Measurements from ENCODE around the gene CEP68. TPM values are rescaled to one million over a fixed set of nuclear protein-coding genes. Genes with fewer than 3 reads are reported as not detected.

CEP68 gene
- total RNA-seq, 1 donor from 2014 or later = 4.9 TPM

- intact Hi-C loops (cut with micrococcal nuclease) = no loop called here
- Mint-ChIP-seq H3K27ac (peak overlapping the region; percentile 41), H3K4me3 (no peak overlapping the region), H3K9me3 (no peaks in the 10 kb centered on the region), H3K36me3 (ENCODE audit: low read depth) (peaks cover 11% of the 10 kb centered on the region), H3K27me3 (no peaks in the 10 kb centered on the region), H3K4me1 (peaks cover 19% of the 10 kb centered on the region)
- no peak for DNase-seq
Measured at GRCh38 chr2:65072181-65072970, 16.2 kb downstream of the CEP68 start.

- peaks cover 17% of the 10 kb centered on the region for H3K36me3 Mint-ChIP-seq (ENCODE audit: low read depth)
- peaks cover 8% of the 10 kb centered on the region for H3K4me1 Mint-ChIP-seq
- H3K27ac Mint-ChIP-seq = no peak overlapping the region
- H3K4me3 Mint-ChIP-seq = no peak overlapping the region
- H3K27me3 Mint-ChIP-seq = no peaks in the 10 kb centered on the region
- intact Hi-C loops (cut with micrococcal nuclease) = no loop called here
- DNase-seq = no peak
- H3K9me3 Mint-ChIP-seq = no peaks in the 10 kb centered on the region
Measured at GRCh38 chr2:65073879-65074565, 17.8 kb downstream of the CEP68 start.

- H3K4me1 Mint-ChIP-seq = peaks cover 8% of the 10 kb centered on the region
- no peak for DNase-seq
- intact Hi-C loops (cut with micrococcal nuclease) = no loop called here
- no peaks in the 10 kb centered on the region for H3K9me3 Mint-ChIP-seq
- H3K36me3 Mint-ChIP-seq (ENCODE audit: low read depth) = peaks cover 16% of the 10 kb centered on the region
- H3K4me3 Mint-ChIP-seq = no peak overlapping the region
- H3K27me3 Mint-ChIP-seq = no peaks in the 10 kb centered on the region
- H3K27ac Mint-ChIP-seq = no peak overlapping the region
Measured at GRCh38 chr2:65075176-65075575, 19.0 kb downstream of the CEP68 start.

- Mint-ChIP-seq H3K36me3 (ENCODE audit: low read depth) (peaks cover 16% of the 10 kb centered on the region), H3K27me3 (no peaks in the 10 kb centered on the region), H3K4me1 (peaks cover 3% of the 10 kb centered on the region), H3K4me3 (no peak overlapping the region), H3K9me3 (no peaks in the 10 kb centered on the region), H3K27ac (no peak overlapping the region)
- intact Hi-C loops (cut with micrococcal nuclease) = no loop called here
- no peak for DNase-seq
Measured at GRCh38 chr2:65075605-65076344, 19.6 kb downstream of the CEP68 start.

GRCh38 chr2:65076345-65076710 is 20.1 kb downstream of the CEP68 start:
- intact Hi-C loops (cut with micrococcal nuclease) = no loop called here
- Mint-ChIP-seq H3K27me3 (no peaks in the 10 kb centered on the region), H3K4me3 (no peak overlapping the region), H3K36me3 (ENCODE audit: low read depth) (peaks cover 22% of the 10 kb centered on the region), H3K4me1 (peaks cover 3% of the 10 kb centered on the region), H3K9me3 (no peaks in the 10 kb centered on the region), H3K27ac (no peak overlapping the region)
- no peak for DNase-seq

GRCh38 chr2:65077898-65078297 is 21.7 kb downstream of the CEP68 start:
- Mint-ChIP-seq H3K36me3 (ENCODE audit: low read depth) (peaks cover 33% of the 10 kb centered on the region), H3K27ac (no peak overlapping the region), H3K9me3 (no peaks in the 10 kb centered on the region), H3K4me3 (no peak overlapping the region), H3K4me1 (peaks cover 12% of the 10 kb centered on the region), H3K27me3 (no peaks in the 10 kb centered on the region)
- intact Hi-C loops (cut with micrococcal nuclease) = no loop called here
- DNase-seq = no peak

GRCh38 chr2:65079017-65079416 is 22.8 kb downstream of the CEP68 start:
- no peak overlapping the region for H3K4me3 Mint-ChIP-seq
- intact Hi-C loops (cut with micrococcal nuclease) = no loop called here
- peaks cover 41% of the 10 kb centered on the region for H3K36me3 Mint-ChIP-seq (ENCODE audit: low read depth)

GRCh38 chr2:65081232-65081685 is 25.0 kb downstream of the CEP68 start:
- intact Hi-C loops (cut with micrococcal nuclease) = no loop called here
- Mint-ChIP-seq H3K4me1 (peaks cover 11% of the 10 kb centered on the region), H3K36me3 (ENCODE audit: low read depth) (peaks cover 53% of the 10 kb centered on the region), H3K27me3 (no peaks in the 10 kb centered on the region), H3K9me3 (no peaks in the 10 kb centered on the region), H3K27ac (peak overlapping the region; percentile 26), H3K4me3 (no peak overlapping the region)
- DNase-seq = no peak

More at GRCh38 chr2:65079017-65079416, 22.8 kb downstream of the CEP68 start:
- no peaks in the 10 kb centered on the region for H3K27me3 Mint-ChIP-seq
- no peaks in the 10 kb centered on the region for H3K9me3 Mint-ChIP-seq
- no peak overlapping the region for H3K27ac Mint-ChIP-seq
- no peak for DNase-seq
- peaks cover 11% of the 10 kb centered on the region for H3K4me1 Mint-ChIP-seq

- Mint-ChIP-seq H3K36me3 (ENCODE audit: low read depth) (peaks cover 60% of the 10 kb centered on the region), H3K27ac (no peak overlapping the region), H3K9me3 (no peaks in the 10 kb centered on the region), H3K4me1 (peaks cover 13% of the 10 kb centered on the region), H3K4me3 (no peak overlapping the region), H3K27me3 (no peaks in the 10 kb centered on the region)
- intact Hi-C loops (cut with micrococcal nuclease) = loop anchor here (5.0 kb wide), 1 partner anchor 47 kb away; the partner anchor contains the start of gene RAB1A
- no peak for DNase-seq
Measured at GRCh38 chr2:65085148-65085547, 28.9 kb downstream of the CEP68 start.

- no peak for DNase-seq
- Mint-ChIP-seq H3K9me3 (no peaks in the 10 kb centered on the region), H3K36me3 (ENCODE audit: low read depth) (peaks cover 54% of the 10 kb centered on the region), H3K27ac (no peak overlapping the region), H3K4me1 (peaks cover 17% of the 10 kb centered on the region), H3K4me3 (no peak overlapping the region), H3K27me3 (no peaks in the 10 kb centered on the region)
- intact Hi-C loops (cut with micrococcal nuclease) = no loop called here
Measured at GRCh38 chr2:65092791-65093190, 36.6 kb downstream of the CEP68 start.

GRCh38 chr2:65093211-65093610 is 37.0 kb downstream of the CEP68 start:
- intact Hi-C loops (cut with micrococcal nuclease) = no loop called here
- H3K27me3 Mint-ChIP-seq = no peaks in the 10 kb centered on the region
- H3K4me1 Mint-ChIP-seq = peaks cover 15% of the 10 kb centered on the region
- H3K36me3 Mint-ChIP-seq (ENCODE audit: low read depth) = peaks cover 51% of the 10 kb centered on the region
- no peak overlapping the region for H3K27ac Mint-ChIP-seq
- H3K4me3 Mint-ChIP-seq = no peak overlapping the region
- no peak for DNase-seq
- no peaks in the 10 kb centered on the region for H3K9me3 Mint-ChIP-seq

- peaks cover 55% of the 10 kb centered on the region for H3K36me3 Mint-ChIP-seq (ENCODE audit: low read depth)
- intact Hi-C loops (cut with micrococcal nuclease) = no loop called here
- H3K4me1 Mint-ChIP-seq = peaks cover 15% of the 10 kb centered on the region
- no peak for DNase-seq
- H3K4me3 Mint-ChIP-seq = no peak overlapping the region
- no peaks in the 10 kb centered on the region for H3K27me3 Mint-ChIP-seq
- no peak overlapping the region for H3K27ac Mint-ChIP-seq
- H3K9me3 Mint-ChIP-seq = no peaks in the 10 kb centered on the region
Measured at GRCh38 chr2:65096948-65097347, 40.7 kb downstream of the CEP68 start.

GRCh38 chr2:65097844-65098243 is 41.6 kb downstream of the CEP68 start:
- H3K27ac Mint-ChIP-seq = no peak overlapping the region
- intact Hi-C loops (cut with micrococcal nuclease) = no loop called here
- H3K9me3 Mint-ChIP-seq = no peaks in the 10 kb centered on the region
- peaks cover 14% of the 10 kb centered on the region for H3K4me1 Mint-ChIP-seq
- H3K27me3 Mint-ChIP-seq = no peaks in the 10 kb centered on the region
- H3K4me3 Mint-ChIP-seq = no peak overlapping the region
- peaks cover 54% of the 10 kb centered on the region for H3K36me3 Mint-ChIP-seq (ENCODE audit: low read depth)
- no peak for DNase-seq

- Mint-ChIP-seq H3K27me3 (no peaks in the 10 kb centered on the region), H3K4me3 (no peak overlapping the region), H3K36me3 (ENCODE audit: low read depth) (peaks cover 52% of the 10 kb centered on the region), H3K27ac (no peak overlapping the region), H3K9me3 (no peaks in the 10 kb centered on the region), H3K4me1 (peaks cover 11% of the 10 kb centered on the region)
- no peak for DNase-seq
- intact Hi-C loops (cut with micrococcal nuclease) = no loop called here
Measured at GRCh38 chr2:65098741-65099140, 42.5 kb downstream of the CEP68 start.

Measured in activated CD4-positive, alpha-beta T cell treated with anti-CD3 and anti-CD28 coated beads, Interleukin-2, amount 10 ng/mL, durations not matched to agents 24 days and 14 days (primary cell).